Hypothalamus (tissue), 51 donors: Measurements from ENCODE around the gene MON2.

Experiments
- DNase-seq, 51 donors: peaks; one replicate each; lab custom pipeline; 2025; lab: John Stamatoyannopoulos, UW

The MON2 gene

GRCh38 chr12:62605981-62606380, 139.4 kb downstream of the MON2 start:
- DNase-seq: no peak

GRCh38 chr12:62606654-62607053, 140.0 kb downstream of the MON2 start:
- no peak for DNase-seq

- DNase-seq: no peak
Measured at GRCh38 chr12:62613081-62613480, 146.5 kb downstream of the MON2 start.

GRCh38 chr12:62618319-62618718, 151.7 kb downstream of the MON2 start:
- DNase-seq: no peak

GRCh38 chr12:62618930-62619329, 152.3 kb downstream of the MON2 start:
- DNase-seq: no peak

GRCh38 chr12:62621101-62621638, 154.5 kb downstream of the MON2 start:
- no peak for DNase-seq

GRCh38 chr12:62622177-62622576, 155.6 kb downstream of the MON2 start:
- DNase-seq: no peak

GRCh38 chr12:62625228-62625627, 158.6 kb downstream of the MON2 start:
- no peak for DNase-seq

GRCh38 chr12:62627181-62627580, 160.6 kb downstream of the MON2 start:
- DNase-seq: no peak

- no peak for DNase-seq
Measured at GRCh38 chr12:62629413-62629812, 162.8 kb downstream of the MON2 start.

- no peak for DNase-seq
Measured at GRCh38 chr12:62629971-62630739, 163.5 kb downstream of the MON2 start.

GRCh38 chr12:62631471-62632410, 165.1 kb downstream of the MON2 start:
- DNase-seq: peak in 45 of 51 donors; percentile 9 to 69 (median 43)

GRCh38 chr12:62632411-62632918, 165.8 kb downstream of the MON2 start:
- DNase-seq: peak in 29 of 51 donors; percentile 6 to 54 (median 23)

- no peak for DNase-seq
Measured at GRCh38 chr12:62635649-62636048, 169.0 kb downstream of the MON2 start.

- DNase-seq: no peak
Measured at GRCh38 chr12:62637679-62638078, 171.1 kb downstream of the MON2 start.

- DNase-seq: no peak
Measured at GRCh38 chr12:62640910-62641448, 174.4 kb downstream of the MON2 start.

- no peak for DNase-seq
Measured at GRCh38 chr12:62642486-62642885, 175.9 kb downstream of the MON2 start.

GRCh38 chr12:62643486-62643885, 176.9 kb downstream of the MON2 start:
- DNase-seq: no peak

- DNase-seq: no peak
Measured at GRCh38 chr12:62646566-62646965, 179.9 kb downstream of the MON2 start.

GRCh38 chr12:62647586-62647985, 181.0 kb downstream of the MON2 start:
- DNase-seq: peak in 23 of 51 donors; percentile 10 to 65 (median 30)
